Measurements from ENCODE around the gene SUPT20HL1.

- TF ChIP-seq EZH2 (IDR thresholded peaks at IDR 0.05; ENCODE audit: borderline replicate concordance, low read length), result no peak
- no peak for TF ChIP-seq CTCF (IDR thresholded peaks at IDR 0.05; ENCODE audit: low read length)
Measured at GRCh38 chrX:24347881-24348280, 12.6 kb upstream of the SUPT20HL1 start.
